ENCODE data around the gene KLHL3. TPM values are rescaled to one million over a fixed set of nuclear protein-coding genes. Genes with fewer than 3 reads are reported as not detected.

The KLHL3 gene
- total RNA-seq, 4 donors from 2014 or later: 0.46 to 4.6 (median 1.7) TPM

GRCh38 chr5:137754961-137755762 lies 19.3 kb upstream of the KLHL3 start:
- no peaks in the 10 kb centered on the region for H3K9me3 ChIP-seq
- peaks cover 22 to 23% of the 10 kb centered on the region in 2 donors for H3K4me1 ChIP-seq
- TF ChIP-seq CTCF (IDR thresholded peaks at IDR 0.05 in 4 of 5, conservative IDR thresholded peaks at IDR 0.05 in 1 of 5) (no peak), POLR2A (IDR thresholded peaks at IDR 0.05) (no peak)
- no peaks in the 10 kb centered on the region for H3K27me3 ChIP-seq
- intact Hi-C loops (cut with DNase I; ENCODE audit: low total_unique reads) (loop anchor here (2.0 to 5.0 kb wide), 6 partner anchors 68 to 822 kb away; partner anchors contain the start of genes BRD8, FAM13B, HSPA9 and KIF20A), in situ Hi-C loops (cut with MboI; ENCODE audit: low sequenced_read_pairs in 4 of 4) (loop anchor here in 2 of 4 donors (25.0 kb wide), 1 partner anchor 282 kb away; the partner anchor contains the start of gene FAM13B (in 2 of the 2))
- DNase-seq (no peak), ATAC-seq (peak; percentile 41 to 42)
- H3K27ac ChIP-seq: peak overlapping the region; percentile 98 to 100 (median 100)
- H3K36me3 ChIP-seq: no peaks in the 10 kb centered on the region
- H3K4me3 ChIP-seq: peak overlapping the region; percentile 80 to 98 (median 96)

GRCh38 chr5:137754188-137754960 lies 18.5 kb upstream of the KLHL3 start, which contains the start of gene HNRNPA0:
Gene HNRNPA0 (minus strand): TSS chr5:137754363. CDS start chr5:137754066, 297 bp downstream.
- DNase-seq (peak; percentile 96 to 97), ATAC-seq (peak; percentile 92 to 95)
- peak; percentile 96 to 99 for TF ChIP-seq POLR2A (IDR thresholded peaks at IDR 0.05)
- peak in 2 of 5 experiments; percentile 19 to 26 for TF ChIP-seq CTCF (IDR thresholded peaks at IDR 0.05 in 4 of 5, conservative IDR thresholded peaks at IDR 0.05 in 1 of 5)
- Histone ChIP-seq H3K4me3 (peak within 1 kb of the TSS; percentile 80 to 98 (median 96)), H3K27me3 (no peaks in the 10 kb centered on the region), H3K4me1 (peaks cover 28 to 31% of the 10 kb centered on the region in 2 donors), H3K9me3 (no peaks in the 10 kb centered on the region), H3K36me3 (no peaks in the 10 kb centered on the region), H3K27ac (peak within 1 kb of the TSS; percentile 98 to 100 (median 100))
- intact Hi-C loops (cut with DNase I; ENCODE audit: low total_unique reads) (loop anchor here (2.0 to 5.0 kb wide), 6 partner anchors 68 to 823 kb away; partner anchors contain the start of genes BRD8, FAM13B, HSPA9 and KIF20A), in situ Hi-C loops (cut with MboI; ENCODE audit: low sequenced_read_pairs in 4 of 4) (loop anchor here in 2 of 4 donors (25.0 kb wide), 1 partner anchor 283 kb away; the partner anchor contains the start of gene FAM13B (in 2 of the 2))

- peak overlapping the region; percentile 98 to 100 (median 100) for H3K27ac ChIP-seq
- in situ Hi-C loops (cut with MboI; ENCODE audit: low sequenced_read_pairs in 4 of 4): loop anchor here in 2 of 4 donors (25.0 kb wide), 1 partner anchor 284 kb away; the partner anchor contains the start of gene FAM13B (in 2 of the 2)
- DNase-seq: peak; percentile 29 to 64
- TF ChIP-seq POLR2A (IDR thresholded peaks at IDR 0.05) (no peak), CTCF (IDR thresholded peaks at IDR 0.05 in 4 of 5, conservative IDR thresholded peaks at IDR 0.05 in 1 of 5) (no peak)
- peak overlapping the region; percentile 80 to 98 (median 96) for H3K4me3 ChIP-seq
- intact Hi-C loops (cut with DNase I; ENCODE audit: low total_unique reads): loop anchor here (2.0 to 5.0 kb wide), 6 partner anchors 69 to 824 kb away; partner anchors contain the start of genes BRD8, FAM13B, HSPA9 and KIF20A
- ATAC-seq: peak; percentile 35 to 42
- no peaks in the 10 kb centered on the region for H3K36me3 ChIP-seq
- H3K9me3 ChIP-seq: no peaks in the 10 kb centered on the region
- H3K27me3 ChIP-seq: no peaks in the 10 kb centered on the region
- peaks cover 28 to 32% of the 10 kb centered on the region in 2 donors for H3K4me1 ChIP-seq
Measured at GRCh38 chr5:137753691-137754187, 17.9 kb upstream of the KLHL3 start.
